Neural progenitor cell (in vitro differentiated cells): ENCODE data around the gene ANG. TPM values are rescaled to one million over a fixed set of nuclear protein-coding genes. Genes with fewer than 3 reads are reported as not detected.

Experiments
- DNase-seq: peaks from one replicate; pipeline ENCODE4 v3.0.0-alpha.2; 2016; ENCODE audit warnings: low spot score
- H2AFZ ChIP-seq: fragments of 200-600 bp; sonication (generic); replicated peaks from 2 replicates; pipeline ENCODE4 v1.6.1; 2016; ENCODE audit warnings: antibody characterized with exemption
- H3F3A ChIP-seq: fragments of 200-600 bp; sonication (generic); 2 replicates; pipeline ENCODE4 v1.6.1; 2016; ENCODE audit warnings: antibody characterized with exemption, low read depth
- H3K27ac ChIP-seq: fragments of 200-600 bp; sonication (generic); 2 replicates; pipeline ENCODE4 v1.5.1; 2016; ENCODE audit warnings: mild to moderate bottlenecking
- H3K27me3 ChIP-seq: fragments of 200-600 bp; sonication (generic); 2 replicates; pipeline ENCODE4 v1.6.1; 2016; ENCODE audit warnings: mild to moderate bottlenecking, moderate library complexity
- H3K36me3 ChIP-seq: fragments of 200-600 bp; sonication (generic); 2 replicates; pipeline ENCODE4 v1.5.1; 2016
- H3K4me1 ChIP-seq: fragments of 200-600 bp; sonication (generic); 2 replicates; pipeline ENCODE4 v1.6.1; 2016; ENCODE audit warnings: mixed run types
- H3K4me2 ChIP-seq: fragments of 200-600 bp; sonication (generic); 2 replicates; pipeline ENCODE4 v1.6.1; 2016
- H3K4me3 ChIP-seq: fragments of 200-600 bp; sonication (generic); 2 replicates; pipeline ENCODE4 v1.5.1; 2016
- H3K79me2 ChIP-seq: fragments of 200-600 bp; sonication (generic); 2 replicates; pipeline ENCODE4 v1.6.1; 2016; ENCODE audit warnings: low read depth
- H3K9ac ChIP-seq: fragments of 200-600 bp; sonication (generic); 2 replicates; pipeline ENCODE4 v1.6.1; 2016
- H3K9me3 ChIP-seq: fragments of 200-600 bp; sonication (generic); 2 replicates; pipeline ENCODE4 v1.5.1; 2016; ENCODE audit warnings: low read depth
- H4K20me1 ChIP-seq: fragments of 200-600 bp; sonication (generic); 2 replicates; pipeline ENCODE4 v1.6.1; 2016; ENCODE audit warnings: low read depth
- H3K27ac Mint-ChIP-seq: 3 replicates; pipeline ENCODE4 v1.8.0; 2021; ENCODE audit warnings: mixed read lengths
- H3K27me3 Mint-ChIP-seq: 2 replicates; pipeline ENCODE4 v1.8.0; 2022; ENCODE audit warnings: low read depth, mild to moderate bottlenecking, inconsistent platforms, moderate library complexity, mixed read lengths; ENCODE audit not compliant: insufficient read depth
- H3K36me3 Mint-ChIP-seq: 3 replicates; pipeline ENCODE4 v1.8.0; 2021; ENCODE audit warnings: mixed read lengths
- H3K4me1 Mint-ChIP-seq: 3 replicates; pipeline ENCODE4 v1.8.0; 2021; ENCODE audit warnings: mixed read lengths
- H3K4me3 Mint-ChIP-seq: 3 replicates; pipeline ENCODE4 v1.8.0; 2021; ENCODE audit warnings: mild to moderate bottlenecking, moderate library complexity, mixed read lengths
- H3K9me3 Mint-ChIP-seq: 3 replicates; pipeline ENCODE4 v1.8.0; 2020; ENCODE audit warnings: mixed read lengths
- CTCF ChIP-seq: fragments of 200-600 bp; sonication (generic); IDR thresholded peaks from 2 replicates; pipeline ENCODE4 v1.5.1; 2017; ENCODE audit warnings: antibody characterized with exemption, mild to moderate bottlenecking
- EZH2 ChIP-seq: fragments of 200-600 bp; sonication (generic); IDR thresholded peaks from 2 replicates; pipeline ENCODE4 v1.6.1; 2017; ENCODE audit warnings: antibody characterized with exemption, mild to moderate bottlenecking, moderate library complexity
- EZH2phosphoT487 ChIP-seq: fragments of 200-600 bp; sonication (generic); IDR thresholded peaks from 2 replicates; pipeline ENCODE4 v1.6.1; 2017; ENCODE audit warnings: antibody characterized with exemption
- total RNA-seq: library from RNA; depleted of rRNA; stranded (reverse); fragments of >200 nt; gene quantifications from 2 replicates; pipeline ENCODE4 v1.2.3, GENCODE V29; 2015; ENCODE audit warnings: low replicate concordance

Gene ANG
- total RNA-seq, 1 donor from 2014 or later, result not detected

GRCh38 chr14:20644520-20644919 is 44.0 kb upstream of the ANG start:
- Histone ChIP-seq H3K4me2 (no peak overlapping the region), H3K36me3 (no peaks in the 10 kb centered on the region), H3K79me2 (no peaks in the 10 kb centered on the region), H4K20me1 (no peaks in the 10 kb centered on the region), H3K27me3 (peaks cover 15% of the 10 kb centered on the region), H3K9me3 (no peaks in the 10 kb centered on the region), H3K27ac (no peak overlapping the region), H3F3A (no peaks in the 10 kb centered on the region), H2AFZ (no peak overlapping the region), H3K4me1 (peaks cover 4% of the 10 kb centered on the region), H3K9ac (no peak overlapping the region), H3K4me3 (no peak overlapping the region)
- Mint-ChIP-seq H3K4me3 (no peak overlapping the region), H3K4me1 (no peaks in the 10 kb centered on the region), H3K27ac (no peak overlapping the region), H3K36me3 (no peaks in the 10 kb centered on the region), H3K27me3 (peaks cover 10% of the 10 kb centered on the region), H3K9me3 (no peaks in the 10 kb centered on the region)
- no peak for TF ChIP-seq EZH2
- TF ChIP-seq CTCF, result no peak
- no peak for TF ChIP-seq EZH2phosphoT487
- no peak for DNase-seq

- Histone ChIP-seq H3K9me3 (no peaks in the 10 kb centered on the region), H3K27ac (no peak overlapping the region), H3K4me1 (peaks cover 4% of the 10 kb centered on the region), H3K36me3 (no peaks in the 10 kb centered on the region), H2AFZ (no peak overlapping the region), H3F3A (no peaks in the 10 kb centered on the region), H4K20me1 (no peaks in the 10 kb centered on the region), H3K27me3 (peaks cover 15% of the 10 kb centered on the region), H3K9ac (no peak overlapping the region), H3K79me2 (no peaks in the 10 kb centered on the region), H3K4me3 (no peak overlapping the region), H3K4me2 (no peak overlapping the region)
- Mint-ChIP-seq H3K27me3 (peaks cover 10% of the 10 kb centered on the region), H3K9me3 (no peaks in the 10 kb centered on the region), H3K27ac (no peak overlapping the region), H3K4me1 (no peaks in the 10 kb centered on the region), H3K36me3 (no peaks in the 10 kb centered on the region), H3K4me3 (no peak overlapping the region)
- no peak for DNase-seq
- no peak for TF ChIP-seq CTCF
- no peak for TF ChIP-seq EZH2phosphoT487
- no peak for TF ChIP-seq EZH2
These were observed 43.1 kb upstream of the ANG start for GRCh38 chr14:20645481-20645880.

GRCh38 chr14:20652996-20653975 is 35.3 kb upstream of the ANG start:
- Histone ChIP-seq H3K4me2 (peak overlapping the region; percentile 81), H3K36me3 (no peaks in the 10 kb centered on the region), H3K4me3 (peak overlapping the region; percentile 64), H2AFZ (peak overlapping the region; percentile 71), H3K27ac (no peak overlapping the region), H3K27me3 (peaks cover 73% of the 10 kb centered on the region), H3F3A (no peaks in the 10 kb centered on the region), H3K9me3 (no peaks in the 10 kb centered on the region), H4K20me1 (peaks cover 3% of the 10 kb centered on the region), H3K4me1 (no peaks in the 10 kb centered on the region), H3K79me2 (no peaks in the 10 kb centered on the region), H3K9ac (no peak overlapping the region)
- Mint-ChIP-seq H3K36me3 (no peaks in the 10 kb centered on the region), H3K4me3 (peak overlapping the region; percentile 88), H3K27ac (peak overlapping the region; percentile 83), H3K9me3 (peaks cover 7% of the 10 kb centered on the region), H3K4me1 (peaks cover 8% of the 10 kb centered on the region), H3K27me3 (peaks cover 51% of the 10 kb centered on the region)
- DNase-seq, result peak; percentile 85
- TF ChIP-seq EZH2 (no peak), EZH2phosphoT487 (no peak), CTCF (no peak)
